HCT116 (cell line): ENCODE data around the gene BIN2. TPM values are rescaled to one million over a fixed set of nuclear protein-coding genes. Genes with fewer than 3 reads are reported as not detected.
"Not testable (repeated sequence)": the region's sequence is repeated elsewhere in the genome, so short reads cannot be mapped to it uniquely, and the experiment has no call there.

Source experiments
- ATAC-seq: fragments of 200-7000 bp; cut with Tn5 transposase; 2 replicates; pipeline ENCODE4 v1.9.1; 2020; ENCODE audit warnings: mild to moderate bottlenecking, moderate library complexity
- BruUV-seq: library from RNA; stranded (reverse); fragments of 400-500 nt; replicated peaks from 2 replicates; lab custom pipeline; 2021; lab: Mats Ljungman, UMichigan
- CTCF ChIA-PET: fragments of 300-600 bp; sonication (Branson Sonifier 250); formaldehyde crosslinking; loops from one replicate; lab custom pipeline; 2021; ENCODE audit warnings: antibody characterized with exemption; lab: Charles Lee
- POLR2A ChIA-PET: fragments of 300-600, 350-600 bp; sonication (Branson Sonifier 250); formaldehyde crosslinking; loops from one replicate; lab custom pipeline; 2021; ENCODE audit warnings: antibody characterized with exemption; lab: Charles Lee
- RAD21 ChIA-PET, 2 experiments: fragments of 300-600 bp; sonication (Branson Sonifier 250); formaldehyde crosslinking; loops; one replicate each; lab custom pipeline; 2023; ENCODE audit warnings: low total read pairs in 2 of 2; ENCODE audit not compliant: uncharacterized antibody in 2 of 2, unreplicated experiment in 2 of 2, low non-redundant PET in 1 of 2; lab: Charles Lee
- DNase-seq: peaks from one replicate; pipeline ENCODE4 v3.0.0-alpha.2; 2010; ENCODE audit warnings: low read depth, low spot score
- H2AFZ ChIP-seq: fragments of 200-600 bp; shearing (Covaris generic), sonication (generic); 2 replicates; pipeline ENCODE4 v1.6.1; 2017; ENCODE audit warnings: low read depth, mixed run types, mixed read lengths, antibody characterized with exemption, low read length; ENCODE audit not compliant: poor library complexity, severe bottlenecking
- H3K27ac ChIP-seq: 2 replicates; pipeline ENCODE4 v1.5.1; 2012; ENCODE audit warnings: low read depth, low read length
- H3K27me3 ChIP-seq: fragments of 200-600 bp; sonication (generic); 2 replicates; pipeline ENCODE4 v1.6.1; 2016; ENCODE audit warnings: mixed run types, low read length, mixed read lengths; ENCODE audit not compliant: insufficient read depth
- H3K36me3 ChIP-seq, 2 experiments: fragments of 200-500 bp in 1 of 2; fragments of 200-600 bp in 1 of 2; sonication (Bioruptor generic) in 1 of 2; sonication (generic) in 1 of 2; 2 replicates each; pipeline versions ENCODE4 v1.5.1 to v1.6.1; 2014 to 2016; ENCODE audit warnings: low read length in 2 of 2, inconsistent platforms in 1 of 2, mixed read lengths in 1 of 2, mixed run types in 1 of 2; ENCODE audit not compliant: insufficient read depth in 2 of 2, control insufficient read depth in 1 of 2
- H3K4me1 ChIP-seq, 2 experiments: fragments of 200-600 bp in 1 of 2; sonication (generic) in 1 of 2; 2 replicates each; pipeline versions ENCODE4 v1.5.1 to v1.6.1; 2012 to 2017; ENCODE audit warnings: low read length in 2 of 2, inconsistent platforms in 1 of 2, mild to moderate bottlenecking in 1 of 2, mixed read lengths in 1 of 2, mixed run types in 1 of 2, moderate library complexity in 1 of 2; ENCODE audit not compliant: insufficient read depth in 2 of 2, control insufficient read depth in 1 of 2
- H3K4me2 ChIP-seq: fragments of 200-600 bp; sonication (generic); 2 replicates; pipeline ENCODE4 v1.6.1; 2017; ENCODE audit warnings: mixed run types, low read length, mixed read lengths
- H3K4me3 ChIP-seq, 2 experiments: fragments of 200-600 bp in 1 of 2; sonication (generic) in 1 of 2; replicated peaks in 1 of 2; 2 replicates each; pipeline ENCODE4 v1.5.1; 2011 to 2016; ENCODE audit warnings: low read length in 2 of 2, control low read depth in 1 of 2, low read depth in 1 of 2, mild to moderate bottlenecking in 1 of 2, mixed read lengths in 1 of 2, mixed run types in 1 of 2
- H3K79me2 ChIP-seq: fragments of 200-600 bp; sonication (generic); 2 replicates; pipeline ENCODE4 v1.6.1; 2017; ENCODE audit warnings: mild to moderate bottlenecking, mixed run types, low read length, moderate library complexity, mixed read lengths; ENCODE audit not compliant: insufficient read depth
- H3K9ac ChIP-seq: fragments of 200-600 bp; sonication (generic); 2 replicates; pipeline ENCODE4 v1.6.1; 2016; ENCODE audit warnings: low read length, mixed read lengths
- H3K9me2 ChIP-seq: fragments of 200-600 bp; sonication (generic), shearing (Covaris generic); 2 replicates; pipeline ENCODE4 v1.6.1; 2017; ENCODE audit warnings: mixed run types, mild to moderate bottlenecking, moderate library complexity; ENCODE audit not compliant: insufficient read depth
- H3K9me3 ChIP-seq, 2 experiments: fragments of 200-500 bp in 1 of 2; fragments of 200-600 bp in 1 of 2; sonication (Bioruptor generic) in 1 of 2; sonication (generic) in 1 of 2; 2 replicates each; pipeline ENCODE4 v1.6.1; 2014 to 2017; ENCODE audit warnings: low read length in 2 of 2, mixed read lengths in 2 of 2, inconsistent platforms in 1 of 2, low read depth in 1 of 2, mild to moderate bottlenecking in 1 of 2, mixed run types in 1 of 2, moderate library complexity in 1 of 2; ENCODE audit not compliant: control insufficient read depth in 1 of 2, insufficient read depth in 1 of 2
- H4K20me1 ChIP-seq: fragments of 200-600 bp; sonication (generic), shearing (Covaris generic); 2 replicates; pipeline ENCODE4 v1.6.1; 2017; ENCODE audit warnings: mixed run types, mild to moderate bottlenecking, moderate library complexity; ENCODE audit not compliant: insufficient read depth
- EGR1 ChIP-seq: IDR thresholded peaks from 2 replicates; pipeline ENCODE4 v1.6.1; 2012; ENCODE audit warnings: low read depth
- POLR2AphosphoS5 ChIP-seq: IDR thresholded peaks from 2 replicates; pipeline ENCODE4 v1.6.1; 2011; ENCODE audit warnings: mild to moderate bottlenecking, low read depth, low read length, moderate library complexity
- RAD21 ChIP-seq: IDR thresholded peaks from 2 replicates; pipeline ENCODE4 v1.6.1; 2012; ENCODE audit warnings: low read depth, mild to moderate bottlenecking
- SIN3A ChIP-seq: IDR thresholded peaks from 2 replicates; pipeline ENCODE4 v1.6.1; 2012; ENCODE audit warnings: low read depth
- SRF ChIP-seq: IDR thresholded peaks from 2 replicates; pipeline ENCODE4 v1.6.1; 2012; ENCODE audit warnings: low read depth
- YY1 ChIP-seq: IDR thresholded peaks from 2 replicates; pipeline ENCODE4 v1.6.1; 2011; ENCODE audit warnings: low read length, low read depth, moderate library complexity, mild to moderate bottlenecking; ENCODE audit not compliant: insufficient replicate concordance; ENCODE audit errors: extremely low read depth
- intact Hi-C: fragments of 100-400 bp; cut with micrococcal nuclease; formaldehyde crosslinking; loops from 2 replicates; pipeline ENCODE4 v1.10.0; 2022
- total RNA-seq: library from RNA; stranded (reverse); gene quantifications from one replicate; pipeline ENCODE4 v1.2.1, GENCODE V29; 2021; ENCODE audit not compliant: unreplicated experiment
- TF ChIP-seq, protein P1 (sequence below): IDR thresholded peaks from 2 replicates; pipeline ENCODE4 v1.6.1; 2012
- TF ChIP-seq, protein P2 (sequence below), 3 experiments: fragments of 200-600 bp in 1 of 3; sonication (generic) in 1 of 3; IDR thresholded peaks in 2 of 3; conservative IDR thresholded peaks in 1 of 3; 2 replicates each; pipeline ENCODE4 v1.5.1; 2012 to 2017; ENCODE audit warnings: low read depth in 2 of 3, low read length in 2 of 3, antibody characterized with exemption in 1 of 3, borderline replicate concordance in 1 of 3, control low read depth in 1 of 3, mild to moderate bottlenecking in 1 of 3, mixed read lengths in 1 of 3, mixed run types in 1 of 3, moderate library complexity in 1 of 3; ENCODE audit not compliant: insufficient read depth in 1 of 3

The BIN2 gene
- total RNA-seq, 1 experiment from 2014 or later, result 0.22 TPM

DNA sequence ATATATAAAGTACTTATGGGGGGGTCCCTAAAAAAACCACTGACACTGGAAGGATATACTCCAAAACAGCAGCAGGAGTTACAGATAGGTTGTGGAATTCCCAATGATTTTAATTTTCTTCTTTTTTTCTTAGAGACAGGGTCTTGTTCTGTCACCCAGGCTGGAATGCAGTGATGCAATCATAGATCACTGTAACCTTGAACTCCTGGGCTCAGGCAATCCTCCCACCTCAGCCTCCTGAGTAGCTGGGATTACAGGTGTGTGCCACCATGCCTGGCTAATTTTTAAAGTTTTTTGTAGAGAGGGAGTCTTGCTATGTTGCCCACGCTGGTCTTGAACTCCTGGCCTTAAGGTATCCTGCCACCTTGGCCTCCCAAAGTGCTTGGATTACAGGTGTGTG, 64.4 kb downstream of the BIN2 start:
- H3K9me2 ChIP-seq, H3K4me2 ChIP-seq, H3K4me3 ChIP-seq, DNase-seq, H3K27ac ChIP-seq, RAD21 ChIA-PET, H3K9ac ChIP-seq, ATAC-seq, POLR2A ChIA-PET, H3K27me3 ChIP-seq, intact Hi-C loops, H3K9me3 ChIP-seq, H2AFZ ChIP-seq, BruUV-seq, H4K20me1 ChIP-seq, H3K36me3 ChIP-seq: not testable (repeated sequence)
- peaks cover 17 to 24% of the 10 kb centered on the region in 2 experiments for H3K4me1 ChIP-seq
- CTCF ChIA-PET, result interaction anchor here (0.9 kb wide), 1 partner anchor 82 kb away, joined by 3 read pairs; no protein-coding TSS in a partner anchor
- H3K79me2 ChIP-seq, result peaks cover 59% of the 10 kb centered on the region

DNA sequence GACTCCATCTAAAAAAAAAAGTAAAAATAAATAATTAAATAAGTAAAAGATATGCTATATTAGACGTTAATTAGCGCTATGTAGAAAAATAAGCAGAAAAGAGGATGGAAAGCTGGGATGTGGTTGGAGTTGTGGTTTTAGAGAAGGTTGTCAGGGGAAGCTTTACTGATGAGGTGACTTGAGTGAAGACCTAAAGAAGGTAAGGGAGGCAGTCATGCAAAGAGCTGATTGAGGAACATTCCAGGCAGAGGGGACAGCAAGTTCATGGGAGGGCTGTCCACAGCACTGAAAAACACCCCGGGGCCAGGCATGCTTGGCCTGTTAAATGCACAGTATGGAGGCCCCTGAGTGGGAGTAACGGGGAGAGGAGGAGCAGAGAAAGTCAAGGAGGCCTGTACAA, 69.4 kb downstream of the BIN2 start:
- H3K36me3 ChIP-seq, result peaks cover 2 to 9% of the 10 kb centered on the region in 2 experiments; a peak in 2 of 4 replicates
- BruUV-seq, result no TSS peak
- POLR2A ChIA-PET, result no interaction called here
- no peak overlapping the region for H3K9ac ChIP-seq
- H3K79me2 ChIP-seq, result peaks cover 41% of the 10 kb centered on the region
- no peaks in the 10 kb centered on the region for H3K27me3 ChIP-seq
- RAD21 ChIA-PET, result no interaction called here
- peaks cover 5% of the 10 kb centered on the region; the same call in 1 of the 2 replicates for H4K20me1 ChIP-seq
- DNase-seq (no peak), ATAC-seq (no peak)
- H3K4me1 ChIP-seq, result no peaks in the 10 kb centered on the region
- no peaks in the 10 kb centered on the region for H3K9me3 ChIP-seq
- TF ChIP-seq, protein P1, sequence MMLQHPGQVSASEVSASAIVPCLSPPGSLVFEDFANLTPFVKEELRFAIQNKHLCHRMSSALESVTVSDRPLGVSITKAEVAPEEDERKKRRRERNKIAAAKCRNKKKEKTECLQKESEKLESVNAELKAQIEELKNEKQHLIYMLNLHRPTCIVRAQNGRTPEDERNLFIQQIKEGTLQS, result no peak
- no peak for TF ChIP-seq SIN3A
- no peak for TF ChIP-seq EGR1
- TF ChIP-seq YY1, result no peak
- TF ChIP-seq RAD21, result no peak
- TF ChIP-seq POLR2AphosphoS5, result no peak
- TF ChIP-seq SRF, result no peak
- TF ChIP-seq, protein P2, sequence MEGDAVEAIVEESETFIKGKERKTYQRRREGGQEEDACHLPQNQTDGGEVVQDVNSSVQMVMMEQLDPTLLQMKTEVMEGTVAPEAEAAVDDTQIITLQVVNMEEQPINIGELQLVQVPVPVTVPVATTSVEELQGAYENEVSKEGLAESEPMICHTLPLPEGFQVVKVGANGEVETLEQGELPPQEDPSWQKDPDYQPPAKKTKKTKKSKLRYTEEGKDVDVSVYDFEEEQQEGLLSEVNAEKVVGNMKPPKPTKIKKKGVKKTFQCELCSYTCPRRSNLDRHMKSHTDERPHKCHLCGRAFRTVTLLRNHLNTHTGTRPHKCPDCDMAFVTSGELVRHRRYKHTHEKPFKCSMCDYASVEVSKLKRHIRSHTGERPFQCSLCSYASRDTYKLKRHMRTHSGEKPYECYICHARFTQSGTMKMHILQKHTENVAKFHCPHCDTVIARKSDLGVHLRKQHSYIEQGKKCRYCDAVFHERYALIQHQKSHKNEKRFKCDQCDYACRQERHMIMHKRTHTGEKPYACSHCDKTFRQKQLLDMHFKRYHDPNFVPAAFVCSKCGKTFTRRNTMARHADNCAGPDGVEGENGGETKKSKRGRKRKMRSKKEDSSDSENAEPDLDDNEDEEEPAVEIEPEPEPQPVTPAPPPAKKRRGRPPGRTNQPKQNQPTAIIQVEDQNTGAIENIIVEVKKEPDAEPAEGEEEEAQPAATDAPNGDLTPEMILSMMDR (IDR thresholded peaks at IDR 0.05 in 2 of 3, conservative IDR thresholded peaks at IDR 0.05 in 1 of 3; ENCODE audit: borderline replicate concordance in 1 of 3, insufficient read depth in 1 of 3, low read depth in 2 of 3, low read length in 2 of 3), result no peak
- no peak overlapping the region for H3K4me3 ChIP-seq
- H2AFZ ChIP-seq, result no peak overlapping the region
- no peaks in the 10 kb centered on the region for H3K9me2 ChIP-seq
- CTCF ChIA-PET, result no interaction called here
- no peak overlapping the region for H3K4me2 ChIP-seq
- intact Hi-C loops, result no loop called here
- H3K27ac ChIP-seq, result no peak overlapping the region
